Nephron progenitor cell (in vitro differentiated cells): ENCODE results near the gene FSTL3.

Experiments used
- DNase-seq: peaks from one replicate; pipeline ENCODE4 v3.0.0; 2021
- H3K27ac Mint-ChIP-seq: 2 replicates; pipeline ENCODE4 v1.8.0; 2021; ENCODE audit warnings: mild to moderate bottlenecking, moderate library complexity, mixed read lengths
- H3K27me3 Mint-ChIP-seq: 2 replicates; pipeline ENCODE4 v1.8.0; 2021; ENCODE audit warnings: mild to moderate bottlenecking, low read depth, mixed read lengths; ENCODE audit not compliant: poor library complexity
- H3K36me3 Mint-ChIP-seq: 2 replicates; pipeline ENCODE4 v1.8.0; 2021; ENCODE audit warnings: low read depth, mixed read lengths
- H3K4me1 Mint-ChIP-seq: 2 replicates; pipeline ENCODE4 v1.8.0; 2021; ENCODE audit warnings: mixed read lengths
- H3K4me3 Mint-ChIP-seq: 2 replicates; pipeline ENCODE4 v1.8.0; 2021; ENCODE audit warnings: mild to moderate bottlenecking, moderate library complexity, mixed read lengths
- H3K9me3 Mint-ChIP-seq: 2 replicates; pipeline ENCODE4 v1.8.0; 2021; ENCODE audit warnings: mild to moderate bottlenecking, moderate library complexity, mixed read lengths
- TF ChIP-seq, protein P1 (sequence below): fragments of 200-600 bp; sonication (generic); IDR thresholded peaks from 2 replicates; pipeline ENCODE4 v1.5.0; 2021; ENCODE audit warnings: antibody characterized with exemption

The FSTL3 gene

DNA sequence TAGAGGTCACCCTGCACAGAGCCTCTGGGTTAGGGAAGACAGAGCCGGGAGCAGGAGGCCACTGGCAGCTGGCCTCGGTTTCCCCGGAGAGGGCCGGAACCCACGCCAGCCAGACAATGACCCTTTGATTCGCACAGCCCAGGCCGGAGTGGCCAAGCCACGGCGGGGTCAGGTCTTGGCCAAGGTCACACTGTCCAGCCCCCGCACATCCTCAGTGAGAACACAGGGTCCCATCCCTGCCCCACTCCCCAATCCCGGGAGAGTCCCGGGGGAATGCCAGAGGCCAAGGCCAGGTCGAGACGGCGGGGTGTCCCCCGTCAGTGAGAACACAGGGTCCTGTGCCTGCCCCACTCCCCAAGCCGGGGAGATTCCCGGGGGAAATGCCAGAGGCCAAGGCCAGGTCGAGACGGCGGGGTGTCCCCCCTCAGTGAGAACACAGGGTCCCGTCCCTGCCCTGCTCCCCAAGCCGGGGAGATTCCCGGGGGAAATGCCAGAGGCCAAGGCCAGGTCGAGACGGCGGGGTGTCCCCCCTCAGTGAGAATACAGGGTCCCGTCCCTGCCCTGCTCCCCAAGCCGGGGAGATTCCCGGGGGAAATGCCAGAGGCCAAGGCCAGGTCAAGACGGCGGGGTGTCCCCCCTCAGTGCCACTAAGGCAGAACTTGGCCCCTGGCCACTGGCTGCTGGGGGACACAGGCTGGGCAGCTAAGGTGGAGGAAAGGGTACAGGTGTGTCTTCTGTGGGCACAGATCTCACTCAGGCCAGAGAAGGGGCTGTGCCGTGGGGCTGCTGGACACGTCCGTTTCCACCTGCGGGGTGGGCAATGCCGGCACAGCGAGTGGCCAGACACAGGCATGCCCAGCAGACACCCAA, 1.7 kb upstream of the FSTL3 start:
- DNase-seq: no peak
- TF ChIP-seq, protein P1, sequence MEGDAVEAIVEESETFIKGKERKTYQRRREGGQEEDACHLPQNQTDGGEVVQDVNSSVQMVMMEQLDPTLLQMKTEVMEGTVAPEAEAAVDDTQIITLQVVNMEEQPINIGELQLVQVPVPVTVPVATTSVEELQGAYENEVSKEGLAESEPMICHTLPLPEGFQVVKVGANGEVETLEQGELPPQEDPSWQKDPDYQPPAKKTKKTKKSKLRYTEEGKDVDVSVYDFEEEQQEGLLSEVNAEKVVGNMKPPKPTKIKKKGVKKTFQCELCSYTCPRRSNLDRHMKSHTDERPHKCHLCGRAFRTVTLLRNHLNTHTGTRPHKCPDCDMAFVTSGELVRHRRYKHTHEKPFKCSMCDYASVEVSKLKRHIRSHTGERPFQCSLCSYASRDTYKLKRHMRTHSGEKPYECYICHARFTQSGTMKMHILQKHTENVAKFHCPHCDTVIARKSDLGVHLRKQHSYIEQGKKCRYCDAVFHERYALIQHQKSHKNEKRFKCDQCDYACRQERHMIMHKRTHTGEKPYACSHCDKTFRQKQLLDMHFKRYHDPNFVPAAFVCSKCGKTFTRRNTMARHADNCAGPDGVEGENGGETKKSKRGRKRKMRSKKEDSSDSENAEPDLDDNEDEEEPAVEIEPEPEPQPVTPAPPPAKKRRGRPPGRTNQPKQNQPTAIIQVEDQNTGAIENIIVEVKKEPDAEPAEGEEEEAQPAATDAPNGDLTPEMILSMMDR: no peak
- peak overlapping the region; percentile 62 for H3K4me3 Mint-ChIP-seq
- H3K36me3 Mint-ChIP-seq: no peaks in the 10 kb centered on the region
- H3K27me3 Mint-ChIP-seq: peaks cover 22% of the 10 kb centered on the region
- H3K27ac Mint-ChIP-seq: no peak overlapping the region
- peaks cover 20% of the 10 kb centered on the region for H3K4me1 Mint-ChIP-seq
- H3K9me3 Mint-ChIP-seq: no peaks in the 10 kb centered on the region

DNA sequence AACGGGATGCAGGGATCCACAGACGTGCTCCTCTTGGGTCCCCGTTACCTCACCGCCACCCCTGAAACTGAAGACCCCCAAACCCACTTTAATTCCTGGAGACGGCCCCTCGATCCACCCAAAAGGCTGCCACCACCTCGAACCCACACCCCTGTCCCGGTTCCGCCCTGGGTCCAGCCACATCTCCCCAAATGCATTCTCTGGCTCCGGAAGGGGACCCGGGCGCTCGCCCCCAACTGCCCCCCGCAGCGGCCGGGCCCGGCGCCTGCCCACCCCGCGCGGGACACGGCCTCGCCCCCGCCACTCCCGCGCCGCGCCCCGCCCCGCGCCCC, 219 bp upstream of the FSTL3 start:
- H3K36me3 Mint-ChIP-seq: no peaks in the 10 kb centered on the region
- TF ChIP-seq, protein P1: no peak
- peaks cover 20% of the 10 kb centered on the region for H3K4me1 Mint-ChIP-seq
- H3K4me3 Mint-ChIP-seq: peak overlapping the region; percentile 58
- no peaks in the 10 kb centered on the region for H3K9me3 Mint-ChIP-seq
- peaks cover 22% of the 10 kb centered on the region for H3K27me3 Mint-ChIP-seq
- DNase-seq: no peak
- no peak overlapping the region for H3K27ac Mint-ChIP-seq

- Mint-ChIP-seq H3K27me3 (peaks cover 22% of the 10 kb centered on the region), H3K36me3 (no peaks in the 10 kb centered on the region), H3K4me1 (peaks cover 26% of the 10 kb centered on the region), H3K27ac (no peak overlapping the region), H3K9me3 (no peaks in the 10 kb centered on the region), H3K4me3 (no peak overlapping the region)
- no peak for DNase-seq
- TF ChIP-seq, protein P1: no peak
These were observed 1.0 kb downstream of the FSTL3 start for GRCh38 chr19:677201-677600.

DNA sequence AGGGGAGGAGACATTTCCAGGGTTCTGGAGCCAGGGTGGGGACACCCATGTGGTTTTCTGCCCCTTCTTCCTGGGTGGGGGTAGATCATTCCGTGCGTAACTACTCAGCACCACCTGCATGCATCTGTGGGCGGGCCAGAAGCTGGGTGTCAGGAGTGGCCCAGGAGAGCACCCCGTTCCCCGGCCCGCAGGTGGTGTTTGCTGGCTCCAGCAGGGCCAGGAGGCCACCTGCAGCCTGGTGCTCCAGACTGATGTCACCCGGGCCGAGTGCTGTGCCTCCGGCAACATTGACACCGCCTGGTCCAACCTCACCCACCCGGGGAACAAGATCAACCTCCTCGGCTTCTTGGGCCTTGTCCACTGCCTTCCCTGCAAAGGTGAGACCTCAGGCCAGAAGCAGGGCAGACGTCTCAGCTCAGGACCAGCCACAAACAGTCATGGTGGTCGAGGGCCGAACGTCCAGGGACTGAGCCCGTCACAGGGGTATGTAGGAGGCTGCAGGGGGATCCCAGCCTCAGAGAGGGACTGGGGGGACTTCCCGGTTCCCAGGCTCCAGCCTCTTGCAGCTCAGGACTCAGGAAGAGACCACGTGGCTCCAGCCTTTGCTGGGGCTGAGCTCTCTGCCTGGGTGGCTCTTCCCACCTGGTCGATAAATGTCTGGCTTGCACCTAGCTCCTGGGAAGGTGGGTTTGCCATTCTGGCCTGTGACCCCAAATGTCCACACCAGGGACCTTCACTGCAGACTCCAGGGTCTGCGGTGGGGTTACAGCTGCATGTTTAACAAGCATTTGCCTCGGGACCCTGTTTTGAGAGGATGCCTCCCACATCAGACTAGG, 1.6 kb downstream of the FSTL3 start:
- Mint-ChIP-seq H3K4me1 (peaks cover 26% of the 10 kb centered on the region), H3K9me3 (no peaks in the 10 kb centered on the region), H3K4me3 (peak overlapping the region; percentile 30), H3K36me3 (no peaks in the 10 kb centered on the region), H3K27ac (no peak overlapping the region), H3K27me3 (peaks cover 22% of the 10 kb centered on the region)
- TF ChIP-seq, protein P1: no peak
- DNase-seq: no peak

GRCh38 chr19:678791-679388, 2.7 kb downstream of the FSTL3 start:
- H3K4me3 Mint-ChIP-seq: peak overlapping the region; percentile 80
- H3K4me1 Mint-ChIP-seq: peaks cover 21% of the 10 kb centered on the region
- TF ChIP-seq, protein P1: no peak
- H3K36me3 Mint-ChIP-seq: no peaks in the 10 kb centered on the region
- no peak overlapping the region for H3K27ac Mint-ChIP-seq
- H3K27me3 Mint-ChIP-seq: peaks cover 22% of the 10 kb centered on the region
- H3K9me3 Mint-ChIP-seq: no peaks in the 10 kb centered on the region
- no peak for DNase-seq
